Measurements from ENCODE around the gene FN3KRP. TPM values are rescaled to one million over a fixed set of nuclear protein-coding genes. Genes with fewer than 3 reads are reported as not detected.

The FN3KRP gene
- total and polyA plus RNA-seq, 2 of the 13 experiments (the other 11 are each of a cell fraction or from before 2014, with no cell fraction given), result 22.4 to 28.2 TPM

DNA sequence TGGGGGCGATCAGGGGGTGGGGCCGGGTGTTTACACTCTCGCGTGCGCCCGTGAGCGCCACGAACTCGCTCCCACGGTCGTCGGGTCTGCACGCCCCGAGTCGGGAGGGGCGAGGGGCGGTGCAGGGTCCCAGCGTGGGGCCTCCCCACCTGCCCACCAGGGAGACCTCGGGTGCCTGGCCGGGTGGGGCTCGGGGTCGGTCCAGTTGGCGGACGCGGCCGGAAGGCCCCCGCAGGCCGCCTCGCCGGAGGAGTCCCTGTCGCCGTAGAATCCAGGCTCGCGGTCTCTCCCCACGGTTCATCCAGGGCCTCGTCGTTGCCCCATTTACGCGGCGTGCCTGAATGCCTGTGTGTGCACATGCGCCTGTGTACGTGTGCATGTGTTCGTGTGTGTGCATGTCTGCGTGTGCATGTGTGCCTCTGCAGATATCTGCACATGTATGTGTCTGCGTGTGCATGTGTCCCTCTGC, 17.5 kb upstream of the FN3KRP start (continued):
- no peak for TF ChIP-seq ZNF33A (CRISPR knock-in tag; IDR thresholded peaks at IDR 0.05; ENCODE audit: borderline replicate concordance)
- TF ChIP-seq RCOR2 (CRISPR knock-in tag; IDR thresholded peaks at IDR 0.05), result no peak
- TF ChIP-seq, protein P1, sequence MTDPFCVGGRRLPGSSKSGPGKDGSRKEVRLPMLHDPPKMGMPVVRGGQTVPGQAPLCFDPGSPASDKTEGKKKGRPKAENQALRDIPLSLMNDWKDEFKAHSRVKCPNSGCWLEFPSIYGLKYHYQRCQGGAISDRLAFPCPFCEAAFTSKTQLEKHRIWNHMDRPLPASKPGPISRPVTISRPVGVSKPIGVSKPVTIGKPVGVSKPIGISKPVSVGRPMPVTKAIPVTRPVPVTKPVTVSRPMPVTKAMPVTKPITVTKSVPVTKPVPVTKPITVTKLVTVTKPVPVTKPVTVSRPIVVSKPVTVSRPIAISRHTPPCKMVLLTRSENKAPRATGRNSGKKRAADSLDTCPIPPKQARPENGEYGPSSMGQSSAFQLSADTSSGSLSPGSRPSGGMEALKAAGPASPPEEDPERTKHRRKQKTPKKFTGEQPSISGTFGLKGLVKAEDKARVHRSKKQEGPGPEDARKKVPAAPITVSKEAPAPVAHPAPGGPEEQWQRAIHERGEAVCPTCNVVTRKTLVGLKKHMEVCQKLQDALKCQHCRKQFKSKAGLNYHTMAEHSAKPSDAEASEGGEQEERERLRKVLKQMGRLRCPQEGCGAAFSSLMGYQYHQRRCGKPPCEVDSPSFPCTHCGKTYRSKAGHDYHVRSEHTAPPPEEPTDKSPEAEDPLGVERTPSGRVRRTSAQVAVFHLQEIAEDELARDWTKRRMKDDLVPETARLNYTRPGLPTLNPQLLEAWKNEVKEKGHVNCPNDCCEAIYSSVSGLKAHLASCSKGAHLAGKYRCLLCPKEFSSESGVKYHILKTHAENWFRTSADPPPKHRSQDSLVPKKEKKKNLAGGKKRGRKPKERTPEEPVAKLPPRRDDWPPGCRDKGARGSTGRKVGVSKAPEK (CRISPR knock-in tag; IDR thresholded peaks at IDR 0.05; ENCODE audit: borderline replicate concordance), result no peak
- 0 out of 2 replicates have a peak, but pooled peaks have one; percentile 37 for TF ChIP-seq ZNF44 (CRISPR knock-in tag; IDR thresholded peaks at IDR 0.05)
- no peak for TF ChIP-seq ONECUT2 (CRISPR knock-in tag; IDR thresholded peaks at IDR 0.05)
- no peak for TF ChIP-seq NFRKB (IDR thresholded peaks at IDR 0.05)
- TF ChIP-seq, protein P2, sequence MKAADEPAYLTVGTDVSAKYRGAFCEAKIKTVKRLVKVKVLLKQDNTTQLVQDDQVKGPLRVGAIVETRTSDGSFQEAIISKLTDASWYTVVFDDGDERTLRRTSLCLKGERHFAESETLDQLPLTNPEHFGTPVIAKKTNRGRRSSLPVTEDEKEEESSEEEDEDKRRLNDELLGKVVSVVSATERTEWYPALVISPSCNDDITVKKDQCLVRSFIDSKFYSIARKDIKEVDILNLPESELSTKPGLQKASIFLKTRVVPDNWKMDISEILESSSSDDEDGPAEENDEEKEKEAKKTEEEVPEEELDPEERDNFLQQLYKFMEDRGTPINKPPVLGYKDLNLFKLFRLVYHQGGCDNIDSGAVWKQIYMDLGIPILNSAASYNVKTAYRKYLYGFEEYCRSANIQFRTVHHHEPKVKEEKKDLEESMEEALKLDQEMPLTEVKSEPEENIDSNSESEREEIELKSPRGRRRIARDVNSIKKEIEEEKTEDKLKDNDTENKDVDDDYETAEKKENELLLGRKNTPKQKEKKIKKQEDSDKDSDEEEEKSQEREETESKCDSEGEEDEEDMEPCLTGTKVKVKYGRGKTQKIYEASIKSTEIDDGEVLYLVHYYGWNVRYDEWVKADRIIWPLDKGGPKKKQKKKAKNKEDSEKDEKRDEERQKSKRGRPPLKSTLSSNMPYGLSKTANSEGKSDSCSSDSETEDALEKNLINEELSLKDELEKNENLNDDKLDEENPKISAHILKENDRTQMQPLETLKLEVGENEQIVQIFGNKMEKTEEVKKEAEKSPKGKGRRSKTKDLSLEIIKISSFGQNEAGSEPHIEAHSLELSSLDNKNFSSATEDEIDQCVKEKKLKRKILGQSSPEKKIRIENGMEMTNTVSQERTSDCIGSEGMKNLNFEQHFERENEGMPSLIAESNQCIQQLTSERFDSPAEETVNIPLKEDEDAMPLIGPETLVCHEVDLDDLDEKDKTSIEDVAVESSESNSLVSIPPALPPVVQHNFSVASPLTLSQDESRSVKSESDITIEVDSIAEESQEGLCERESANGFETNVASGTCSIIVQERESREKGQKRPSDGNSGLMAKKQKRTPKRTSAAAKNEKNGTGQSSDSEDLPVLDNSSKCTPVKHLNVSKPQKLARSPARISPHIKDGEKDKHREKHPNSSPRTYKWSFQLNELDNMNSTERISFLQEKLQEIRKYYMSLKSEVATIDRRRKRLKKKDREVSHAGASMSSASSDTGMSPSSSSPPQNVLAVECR (CRISPR knock-in tag; IDR thresholded peaks at IDR 0.05; ENCODE audit: borderline replicate concordance), result peak; percentile 78; the same call in 1 of the 2 replicates
- TF ChIP-seq, protein P3, sequence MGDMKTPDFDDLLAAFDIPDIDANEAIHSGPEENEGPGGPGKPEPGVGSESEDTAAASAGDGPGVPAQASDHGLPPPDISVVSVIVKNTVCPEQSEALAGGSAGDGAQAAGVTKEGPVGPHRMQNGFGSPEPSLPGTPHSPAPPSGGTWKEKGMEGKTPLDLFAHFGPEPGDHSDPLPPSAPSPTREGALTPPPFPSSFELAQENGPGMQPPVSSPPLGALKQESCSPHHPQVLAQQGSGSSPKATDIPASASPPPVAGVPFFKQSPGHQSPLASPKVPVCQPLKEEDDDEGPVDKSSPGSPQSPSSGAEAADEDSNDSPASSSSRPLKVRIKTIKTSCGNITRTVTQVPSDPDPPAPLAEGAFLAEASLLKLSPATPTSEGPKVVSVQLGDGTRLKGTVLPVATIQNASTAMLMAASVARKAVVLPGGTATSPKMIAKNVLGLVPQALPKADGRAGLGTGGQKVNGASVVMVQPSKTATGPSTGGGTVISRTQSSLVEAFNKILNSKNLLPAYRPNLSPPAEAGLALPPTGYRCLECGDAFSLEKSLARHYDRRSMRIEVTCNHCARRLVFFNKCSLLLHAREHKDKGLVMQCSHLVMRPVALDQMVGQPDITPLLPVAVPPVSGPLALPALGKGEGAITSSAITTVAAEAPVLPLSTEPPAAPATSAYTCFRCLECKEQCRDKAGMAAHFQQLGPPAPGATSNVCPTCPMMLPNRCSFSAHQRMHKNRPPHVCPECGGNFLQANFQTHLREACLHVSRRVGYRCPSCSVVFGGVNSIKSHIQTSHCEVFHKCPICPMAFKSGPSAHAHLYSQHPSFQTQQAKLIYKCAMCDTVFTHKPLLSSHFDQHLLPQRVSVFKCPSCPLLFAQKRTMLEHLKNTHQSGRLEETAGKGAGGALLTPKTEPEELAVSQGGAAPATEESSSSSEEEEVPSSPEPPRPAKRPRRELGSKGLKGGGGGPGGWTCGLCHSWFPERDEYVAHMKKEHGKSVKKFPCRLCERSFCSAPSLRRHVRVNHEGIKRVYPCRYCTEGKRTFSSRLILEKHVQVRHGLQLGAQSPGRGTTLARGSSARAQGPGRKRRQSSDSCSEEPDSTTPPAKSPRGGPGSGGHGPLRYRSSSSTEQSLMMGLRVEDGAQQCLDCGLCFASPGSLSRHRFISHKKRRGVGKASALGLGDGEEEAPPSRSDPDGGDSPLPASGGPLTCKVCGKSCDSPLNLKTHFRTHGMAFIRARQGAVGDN (CRISPR knock-in tag; IDR thresholded peaks at IDR 0.05), result peak; percentile 81
- TF ChIP-seq ARID2 (CRISPR knock-in tag; IDR thresholded peaks at IDR 0.05; ENCODE audit: borderline replicate concordance), result no peak
- no peak for TF ChIP-seq ZNF550 (CRISPR knock-in tag; IDR thresholded peaks at IDR 0.05; ENCODE audit: borderline replicate concordance)
- TF ChIP-seq SP140L (CRISPR knock-in tag; IDR thresholded peaks at IDR 0.05; ENCODE audit: borderline replicate concordance), result no peak
- TF ChIP-seq SP2 (CRISPR knock-in tag; IDR thresholded peaks at IDR 0.05), result no peak
- TF ChIP-seq CHCHD3 (CRISPR knock-in tag; IDR thresholded peaks at IDR 0.05), result no peak
- no peak for TF ChIP-seq POLR2AphosphoS2 (IDR thresholded peaks at IDR 0.05; ENCODE audit: low read depth, low read length)
- no peak for TF ChIP-seq SMYD3 (CRISPR knock-in tag; IDR thresholded peaks at IDR 0.05)
- TF ChIP-seq, protein P4, sequence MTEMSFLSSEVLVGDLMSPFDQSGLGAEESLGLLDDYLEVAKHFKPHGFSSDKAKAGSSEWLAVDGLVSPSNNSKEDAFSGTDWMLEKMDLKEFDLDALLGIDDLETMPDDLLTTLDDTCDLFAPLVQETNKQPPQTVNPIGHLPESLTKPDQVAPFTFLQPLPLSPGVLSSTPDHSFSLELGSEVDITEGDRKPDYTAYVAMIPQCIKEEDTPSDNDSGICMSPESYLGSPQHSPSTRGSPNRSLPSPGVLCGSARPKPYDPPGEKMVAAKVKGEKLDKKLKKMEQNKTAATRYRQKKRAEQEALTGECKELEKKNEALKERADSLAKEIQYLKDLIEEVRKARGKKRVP (CRISPR knock-in tag; IDR thresholded peaks at IDR 0.05), result no peak
